ENCODE data around the gene DGCR8.

DGCR8 gene

GRCh38 chr22:20127318-20127868, 47.4 kb downstream of the DGCR8 start:
- no peak for DNase-seq

- peak in 1 of 2 experiments; percentile 34 for DNase-seq
Measured at GRCh38 chr22:20127869-20128618, 48.0 kb downstream of the DGCR8 start.

GRCh38 chr22:20128619-20128901, 48.5 kb downstream of the DGCR8 start:
- DNase-seq: no peak

- peak; percentile 73 to 75 for DNase-seq
Measured at GRCh38 chr22:20128902-20129746, 49.1 kb downstream of the DGCR8 start.

GRCh38 chr22:20129747-20130014, 49.6 kb downstream of the DGCR8 start:
- DNase-seq: peak in 1 of 2 experiments; percentile 28

DNA sequence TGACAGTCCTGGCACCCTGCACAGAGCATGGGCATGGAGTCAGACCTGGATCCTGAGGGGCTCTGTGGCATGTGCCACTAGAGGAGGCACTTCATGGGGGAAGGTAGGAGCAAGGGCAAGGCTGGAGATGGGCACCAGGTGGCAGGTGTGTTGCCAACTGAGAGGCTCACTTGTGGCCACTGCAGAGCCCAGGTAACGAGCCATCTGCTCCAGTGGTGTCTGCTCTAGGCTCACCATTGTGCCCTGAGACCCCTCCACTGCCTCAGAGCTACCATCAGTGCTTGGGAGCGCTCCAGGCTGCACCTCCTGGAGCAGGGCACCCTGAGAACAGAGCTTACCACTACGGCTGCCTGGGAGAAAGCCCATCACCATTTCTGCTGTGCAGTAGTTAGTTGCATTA, 50.3 kb downstream of the DGCR8 start:
- no peak for DNase-seq

DNA sequence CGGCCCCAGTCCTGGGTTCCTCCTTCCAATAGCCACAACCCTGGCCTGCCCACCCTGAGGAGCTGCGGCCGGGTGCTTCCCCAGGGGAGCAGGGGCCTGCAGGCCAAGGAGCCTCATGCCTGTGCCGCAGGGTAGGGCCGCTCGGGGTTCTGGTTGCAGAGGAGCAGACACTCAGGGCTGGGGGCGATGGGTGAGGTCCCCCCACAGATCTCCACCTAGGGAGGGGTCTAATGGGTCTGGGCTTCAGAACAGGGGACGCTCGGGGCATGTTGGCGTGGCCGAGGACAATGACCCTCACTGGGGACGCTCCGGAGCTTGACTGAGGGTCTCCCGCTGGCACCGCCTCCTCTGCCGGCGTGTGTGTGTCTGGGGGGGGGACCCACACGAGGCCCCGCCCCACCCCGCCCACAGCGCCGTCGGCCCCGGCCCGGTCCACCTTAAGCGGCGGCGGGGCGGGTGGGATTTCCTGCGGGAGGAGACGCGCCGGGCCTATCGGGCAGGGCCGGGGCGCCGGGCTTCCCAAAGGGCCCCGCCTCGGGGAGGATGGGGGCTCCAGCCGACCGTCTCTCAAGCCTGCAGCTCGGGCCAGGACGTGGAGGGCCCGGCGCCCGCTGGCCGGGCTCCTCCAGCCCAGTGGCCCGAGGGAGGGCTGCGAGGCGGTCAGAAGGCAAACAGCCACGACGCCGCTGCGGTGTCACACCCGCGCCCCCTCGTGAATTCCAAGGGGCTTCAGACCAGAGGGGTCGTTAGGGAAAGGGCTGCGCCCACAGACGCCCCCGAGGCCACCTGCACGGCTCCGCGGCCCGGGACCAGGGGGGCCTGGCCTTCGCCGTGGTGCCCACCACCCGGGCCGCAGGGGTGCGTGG, 50.9 kb downstream of the DGCR8 start:
- peak; percentile 84 to 86 for DNase-seq

DNA sequence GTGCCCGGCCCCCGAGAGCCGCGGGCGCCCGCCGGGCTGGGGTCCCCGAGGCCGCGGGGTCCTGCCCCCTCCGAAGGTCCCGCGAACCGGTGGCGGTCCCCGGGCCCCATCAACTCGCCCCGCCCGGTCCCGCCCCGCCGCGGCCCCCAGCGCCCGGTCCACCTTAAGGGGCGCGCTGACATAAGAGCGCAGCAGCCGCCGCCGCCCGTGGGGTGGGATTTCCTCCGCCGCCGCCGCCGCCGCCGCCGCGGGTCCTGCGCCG, 51.5 kb downstream of the DGCR8 start, which contains the start of gene ZDHHC8:
TSS of gene ZDHHC8 (plus strand) at position 208 of the 262 bp plus-strand sequence. CDS start 144 bp downstream, outside the sequence.
- peak in 1 of 2 experiments; percentile 56 for DNase-seq

- peak in 1 of 2 experiments; percentile 52 for DNase-seq
Measured at GRCh38 chr22:20131859-20132685, 52.0 kb downstream of the DGCR8 start.

DNA sequence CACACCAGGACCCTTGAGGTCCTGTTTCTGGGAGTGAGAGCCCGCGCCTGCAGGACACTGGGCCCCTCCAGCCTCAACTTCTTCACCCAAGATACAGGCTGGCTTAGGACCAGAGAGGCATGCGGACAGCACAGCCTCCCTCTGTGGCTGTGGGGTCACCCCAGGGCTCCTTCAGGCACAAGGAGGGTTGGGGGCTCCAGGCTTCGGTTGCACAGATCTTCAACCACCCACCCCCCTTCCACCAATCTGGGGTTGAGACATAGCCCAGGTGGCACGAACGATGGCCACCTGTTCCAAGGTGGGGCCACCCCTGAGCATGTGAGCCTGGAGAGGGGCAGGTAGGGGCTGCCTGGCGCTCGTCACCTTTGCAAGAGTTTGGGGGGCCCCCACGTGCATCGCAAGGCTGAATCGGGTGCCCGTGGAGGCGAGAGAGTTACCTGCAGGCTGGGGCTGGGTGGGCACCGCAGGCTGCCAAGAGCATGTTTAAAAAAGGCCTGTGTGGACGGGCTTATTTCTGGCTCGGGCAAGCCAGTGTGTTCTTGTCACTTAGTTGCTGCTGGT, 52.7 kb downstream of the DGCR8 start:
- DNase-seq: no peak

GRCh38 chr22:20133930-20134549, 54.0 kb downstream of the DGCR8 start:
- DNase-seq: no peak

GRCh38 chr22:20135265-20135664, 55.2 kb downstream of the DGCR8 start:
- no peak for DNase-seq

DNA sequence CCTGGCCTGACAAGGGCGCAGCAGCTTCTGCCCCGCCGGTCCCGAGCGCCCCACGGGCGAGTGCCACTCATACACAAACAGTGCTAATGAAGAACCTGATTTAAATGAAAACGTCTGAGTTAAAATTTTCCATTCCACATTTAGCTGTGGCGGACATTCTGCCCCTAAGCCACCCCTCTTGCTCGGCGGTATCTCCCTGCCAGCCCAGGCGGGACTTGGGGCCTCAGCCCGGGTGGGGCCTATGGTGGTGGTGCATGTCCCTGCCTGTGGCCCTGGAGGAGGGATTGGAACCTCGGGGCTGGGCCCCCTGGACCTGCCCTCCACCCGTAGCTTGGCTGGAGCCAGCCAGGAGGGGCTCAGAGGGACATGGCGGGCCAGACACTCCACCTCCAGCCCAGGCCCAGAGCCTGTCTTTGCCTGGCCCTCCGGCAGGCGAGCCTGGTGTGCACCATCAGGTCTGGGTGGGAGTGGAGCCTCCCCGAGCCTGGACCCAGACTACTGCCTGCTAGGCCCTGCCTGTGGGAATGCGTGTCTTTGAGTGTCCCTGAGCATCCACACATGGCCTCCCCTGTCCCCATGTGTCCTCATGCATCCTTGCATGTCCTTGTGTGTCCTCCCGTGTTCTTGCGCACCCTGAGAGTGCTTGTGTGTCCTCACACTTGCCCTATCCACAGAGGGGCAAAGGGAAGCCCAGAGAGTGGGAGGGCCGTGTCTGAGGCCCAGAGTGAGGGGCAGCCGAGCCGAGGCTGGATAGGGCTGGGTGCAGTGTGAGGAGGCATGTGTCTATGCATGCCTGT, 56.0 kb downstream of the DGCR8 start:
- no peak for DNase-seq

DNA sequence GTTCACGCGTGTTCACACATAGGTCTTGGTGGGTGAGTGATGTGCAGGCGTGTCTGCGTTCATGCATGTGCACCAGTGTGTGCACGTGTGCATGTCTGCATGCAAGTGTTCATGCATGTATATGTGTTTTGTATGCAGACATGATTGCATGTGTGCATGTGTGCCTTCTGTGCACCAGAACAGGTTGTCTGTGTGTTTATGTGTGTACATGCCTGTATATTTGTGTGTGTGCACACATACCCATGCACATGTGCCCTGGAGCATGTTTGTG, 56.5 kb downstream of the DGCR8 start:
- DNase-seq: no peak

DNA sequence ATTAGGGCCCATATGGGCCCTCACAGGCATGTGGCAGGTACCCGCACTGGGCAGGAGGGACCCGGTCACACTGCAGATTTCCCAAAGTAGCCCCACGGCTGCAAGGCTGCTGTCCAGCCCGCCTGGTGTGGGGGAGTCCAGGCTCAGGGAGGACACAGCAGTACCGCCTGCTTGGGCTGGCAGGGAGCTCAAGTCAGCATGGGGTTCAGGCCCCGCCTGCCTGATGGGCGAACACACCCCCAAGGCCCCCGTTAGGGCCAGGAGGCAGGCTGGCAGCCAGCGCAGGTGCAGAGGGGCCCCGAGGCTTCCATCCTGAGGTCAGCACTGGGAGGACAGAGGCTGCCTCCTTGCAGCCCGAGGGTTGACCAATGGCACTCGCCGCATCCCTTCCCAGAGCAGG, 57.1 kb downstream of the DGCR8 start:
- DNase-seq: no peak

- no peak for DNase-seq
Measured at GRCh38 chr22:20137671-20138416, 57.8 kb downstream of the DGCR8 start.

- no peak for DNase-seq
Measured at GRCh38 chr22:20138417-20138738, 58.3 kb downstream of the DGCR8 start.

DNA sequence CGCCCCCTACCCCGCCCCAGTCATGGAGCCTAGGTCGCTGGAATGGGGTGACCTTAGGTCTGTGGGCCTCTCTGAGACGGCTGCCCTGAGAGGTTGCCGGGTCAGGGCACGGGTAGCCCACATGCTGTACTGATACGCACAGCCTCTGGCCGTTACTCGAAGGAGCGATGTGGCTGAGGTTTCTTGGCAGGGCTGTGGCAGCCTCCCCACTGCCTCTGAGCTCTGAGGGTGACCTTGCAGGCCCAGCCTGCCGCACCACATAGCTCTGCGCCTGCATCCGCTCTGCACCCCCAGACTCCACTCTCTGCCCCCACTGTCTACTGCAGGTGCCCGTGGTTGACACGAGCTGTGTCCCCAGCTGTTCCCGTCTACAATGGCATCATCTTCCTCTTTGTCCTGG, 58.8 kb downstream of the DGCR8 start:
- no peak for DNase-seq

DNA sequence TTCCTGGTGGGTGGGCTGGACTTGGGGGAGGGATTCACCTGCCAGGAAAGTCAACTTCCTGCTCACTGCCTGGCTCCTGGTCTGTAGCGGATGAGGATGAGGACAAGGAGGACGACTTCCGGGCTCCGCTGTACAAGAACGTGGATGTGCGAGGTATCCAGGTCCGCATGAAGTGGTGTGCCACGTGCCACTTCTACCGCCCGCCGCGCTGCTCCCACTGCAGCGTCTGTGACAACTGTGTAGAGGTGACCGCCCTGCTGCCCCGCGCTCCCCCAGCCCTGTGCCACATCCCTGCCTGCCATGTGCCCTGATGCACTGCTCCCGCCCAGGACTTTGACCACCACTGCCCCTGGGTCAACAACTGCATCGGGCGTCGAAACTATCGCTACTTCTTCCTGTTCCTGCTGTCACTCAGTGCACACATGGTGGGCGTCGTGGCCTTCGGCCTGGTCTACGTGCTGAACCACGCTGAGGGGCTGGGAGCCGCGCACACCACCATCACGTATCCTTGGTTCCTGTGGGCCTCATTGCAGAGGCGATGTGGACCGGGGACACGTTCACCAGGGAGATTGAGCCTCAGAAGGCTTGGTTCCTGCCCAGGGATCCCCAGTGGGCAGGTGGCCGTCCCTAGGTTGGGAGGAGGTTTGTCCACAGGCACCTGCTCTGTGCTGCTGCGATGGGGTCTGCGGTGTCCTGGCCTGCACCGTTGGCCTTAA, 59.5 kb downstream of the DGCR8 start:
- no peak for DNase-seq

GRCh38 chr22:20140107-20140445, 60.0 kb downstream of the DGCR8 start:
- DNase-seq: no peak

All from activated T-cell treated with anti-CD3 and anti-CD28 coated beads, Interleukin-2, amount 50 U/mL, for 48 hours (primary cell).